Measurements from ENCODE around the gene GJA1.

GRCh38 chr6:121403964-121404363, 31.5 kb upstream of the GJA1 start:
- TF ChIP-seq EZH2 (IDR thresholded peaks at IDR 0.05; ENCODE audit: low read length, unreplicated experiment) (no peak), CTCF (conservative IDR thresholded peaks at IDR 0.05; ENCODE audit: low read depth, low read length) (no peak)

Measured in PC-3 (cell line).